MCF 10A (cell line): ENCODE results near the gene AMPH. TPM values are rescaled to one million over a fixed set of nuclear protein-coding genes. Genes with fewer than 3 reads are reported as not detected.

ENCODE experiments used
- BruUV-seq: library from RNA; stranded (reverse); fragments of 400-500 nt; replicated peaks from 2 replicates; lab custom pipeline; 2021; lab: Mats Ljungman, UMichigan
- CTCF ChIA-PET: fragments of 300-600 bp; sonication (Branson Sonifier 250); formaldehyde crosslinking; extraction: SDS; loops from one replicate; lab custom pipeline; 2021; ENCODE audit warnings: antibody characterized with exemption, inconsistent platforms; lab: Yijun Ruan, JAX
- POLR2A ChIA-PET: fragments of 300-600, 350-650 bp; sonication (Branson Sonifier 250); formaldehyde crosslinking; extraction: SDS; loops from one replicate; lab custom pipeline; 2020; ENCODE audit warnings: antibody characterized with exemption, inconsistent platforms; lab: Yijun Ruan, JAX
- DNase-seq: peaks from one replicate; pipeline ENCODE4 v3.0.0-alpha.2; 2018; ENCODE audit not compliant: unreplicated experiment
- H3K27ac Mint-ChIP-seq: one replicate; pipeline ENCODE4 v1.8.0; 2022; ENCODE audit warnings: mild to moderate bottlenecking, low read depth, mixed read lengths; ENCODE audit not compliant: unreplicated experiment
- H3K27me3 Mint-ChIP-seq: one replicate; pipeline ENCODE4 v1.8.0; 2022; ENCODE audit warnings: mixed read lengths; ENCODE audit not compliant: insufficient read depth, unreplicated experiment
- H3K36me3 Mint-ChIP-seq: one replicate; pipeline ENCODE4 v1.8.0; 2022; ENCODE audit warnings: mild to moderate bottlenecking, moderate library complexity, mixed read lengths; ENCODE audit not compliant: insufficient read depth, unreplicated experiment
- H3K4me1 Mint-ChIP-seq: one replicate; pipeline ENCODE4 v1.8.0; 2022; ENCODE audit warnings: mixed read lengths; ENCODE audit not compliant: insufficient read depth, unreplicated experiment
- H3K4me3 Mint-ChIP-seq: one replicate; pipeline ENCODE4 v1.8.0; 2022; ENCODE audit warnings: mild to moderate bottlenecking, moderate library complexity, mixed read lengths; ENCODE audit not compliant: unreplicated experiment
- H3K9me3 Mint-ChIP-seq: one replicate; pipeline ENCODE4 v1.8.0; 2022; ENCODE audit warnings: mixed read lengths; ENCODE audit not compliant: unreplicated experiment
- intact Hi-C: fragments of 100-400 bp; cut with micrococcal nuclease; formaldehyde crosslinking; loops from 2 replicates; pipeline ENCODE4 v1.14.1; 2022
- total RNA-seq: library from RNA; stranded (reverse); gene quantifications from 2 replicates; pipeline ENCODE4 v1.2.3, GENCODE V29; 2022
- TF ChIP-seq, protein P1 (sequence below): fragments of 200-600 bp; IDR thresholded peaks from one replicate; pipeline ENCODE4 v1.8.0; 2022; ENCODE audit warnings: antibody characterized with exemption, mild to moderate bottlenecking; ENCODE audit not compliant: unreplicated experiment

Gene AMPH
- total RNA-seq, 1 experiment from 2014 or later: 0.63 TPM

GRCh38 chr7:38507384-38507783, 123.8 kb downstream of the AMPH start:
- no TSS peak for BruUV-seq
- Mint-ChIP-seq H3K4me3 (no peak overlapping the region), H3K9me3 (no peaks in the 10 kb centered on the region), H3K4me1 (no peaks in the 10 kb centered on the region), H3K27me3 (peaks cover 21% of the 10 kb centered on the region), H3K36me3 (no peaks in the 10 kb centered on the region), H3K27ac (no peak overlapping the region)
- intact Hi-C loops: no loop called here
- CTCF ChIA-PET: interaction anchor here (0.6 to 0.8 kb wide), 2 partner anchors 99 to 108 kb away, joined by 4 read pairs; no protein-coding TSS in a partner anchor
- POLR2A ChIA-PET: no interaction called here
- TF ChIP-seq, protein P1, sequence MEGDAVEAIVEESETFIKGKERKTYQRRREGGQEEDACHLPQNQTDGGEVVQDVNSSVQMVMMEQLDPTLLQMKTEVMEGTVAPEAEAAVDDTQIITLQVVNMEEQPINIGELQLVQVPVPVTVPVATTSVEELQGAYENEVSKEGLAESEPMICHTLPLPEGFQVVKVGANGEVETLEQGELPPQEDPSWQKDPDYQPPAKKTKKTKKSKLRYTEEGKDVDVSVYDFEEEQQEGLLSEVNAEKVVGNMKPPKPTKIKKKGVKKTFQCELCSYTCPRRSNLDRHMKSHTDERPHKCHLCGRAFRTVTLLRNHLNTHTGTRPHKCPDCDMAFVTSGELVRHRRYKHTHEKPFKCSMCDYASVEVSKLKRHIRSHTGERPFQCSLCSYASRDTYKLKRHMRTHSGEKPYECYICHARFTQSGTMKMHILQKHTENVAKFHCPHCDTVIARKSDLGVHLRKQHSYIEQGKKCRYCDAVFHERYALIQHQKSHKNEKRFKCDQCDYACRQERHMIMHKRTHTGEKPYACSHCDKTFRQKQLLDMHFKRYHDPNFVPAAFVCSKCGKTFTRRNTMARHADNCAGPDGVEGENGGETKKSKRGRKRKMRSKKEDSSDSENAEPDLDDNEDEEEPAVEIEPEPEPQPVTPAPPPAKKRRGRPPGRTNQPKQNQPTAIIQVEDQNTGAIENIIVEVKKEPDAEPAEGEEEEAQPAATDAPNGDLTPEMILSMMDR: no peak
- DNase-seq: no peak

DNA sequence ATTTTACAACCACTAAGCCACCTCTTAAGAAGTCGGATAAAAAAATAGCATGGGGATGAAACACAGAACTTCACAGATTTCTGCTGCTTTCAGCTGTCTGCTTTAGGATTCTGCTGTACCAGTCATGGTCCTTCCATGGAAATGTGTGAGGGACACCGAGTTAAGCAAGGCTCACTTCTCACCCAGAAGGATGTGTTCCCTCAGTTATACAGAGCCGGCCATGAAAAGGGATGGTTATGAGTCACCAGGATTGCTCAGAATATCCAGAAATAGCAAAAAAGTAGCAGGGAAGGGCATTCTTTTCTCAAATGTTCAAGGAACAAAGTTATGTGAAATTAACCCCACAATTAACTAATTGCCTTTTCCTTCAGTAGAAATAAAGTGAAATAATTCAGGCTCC, 124.4 kb downstream of the AMPH start:
- BruUV-seq: no TSS peak
- no peak overlapping the region for H3K4me3 Mint-ChIP-seq
- TF ChIP-seq, protein P1: no peak
- no peaks in the 10 kb centered on the region for H3K9me3 Mint-ChIP-seq
- CTCF ChIA-PET: interaction anchor here (0.6 to 0.8 kb wide), 2 partner anchors 99 to 108 kb away, joined by 4 read pairs; no protein-coding TSS in a partner anchor
- peak; percentile 60 for DNase-seq
- H3K36me3 Mint-ChIP-seq: no peaks in the 10 kb centered on the region
- intact Hi-C loops: no loop called here
- POLR2A ChIA-PET: no interaction called here
- peaks cover 21% of the 10 kb centered on the region for H3K27me3 Mint-ChIP-seq
- no peak overlapping the region for H3K27ac Mint-ChIP-seq
- H3K4me1 Mint-ChIP-seq: no peaks in the 10 kb centered on the region

DNA sequence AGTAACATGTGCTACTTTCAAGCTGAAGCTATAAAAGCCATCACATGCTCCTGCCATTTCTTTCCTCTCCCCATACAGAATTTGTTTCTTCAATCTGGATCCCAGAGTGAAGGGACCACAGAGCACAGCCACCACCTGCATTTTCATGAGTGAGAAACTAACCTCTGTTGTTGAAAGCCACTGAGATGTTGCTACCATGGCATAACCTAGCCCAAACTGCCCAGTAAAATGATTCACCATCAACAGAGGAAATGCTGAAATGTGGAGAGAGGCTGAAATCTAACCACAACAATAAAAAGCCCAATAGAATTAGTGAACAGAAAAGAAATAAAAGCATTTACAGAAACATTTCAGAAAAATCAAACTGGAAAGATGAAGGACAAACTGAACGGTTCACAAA, 125.2 kb downstream of the AMPH start:
- intact Hi-C loops: no loop called here
- Mint-ChIP-seq H3K9me3 (no peaks in the 10 kb centered on the region), H3K4me1 (no peaks in the 10 kb centered on the region), H3K27ac (no peak overlapping the region), H3K4me3 (no peak overlapping the region), H3K36me3 (no peaks in the 10 kb centered on the region), H3K27me3 (peaks cover 21% of the 10 kb centered on the region)
- no TSS peak for BruUV-seq
- DNase-seq: no peak
- POLR2A ChIA-PET: no interaction called here
- TF ChIP-seq, protein P1: no peak
- CTCF ChIA-PET: no interaction called here

DNA sequence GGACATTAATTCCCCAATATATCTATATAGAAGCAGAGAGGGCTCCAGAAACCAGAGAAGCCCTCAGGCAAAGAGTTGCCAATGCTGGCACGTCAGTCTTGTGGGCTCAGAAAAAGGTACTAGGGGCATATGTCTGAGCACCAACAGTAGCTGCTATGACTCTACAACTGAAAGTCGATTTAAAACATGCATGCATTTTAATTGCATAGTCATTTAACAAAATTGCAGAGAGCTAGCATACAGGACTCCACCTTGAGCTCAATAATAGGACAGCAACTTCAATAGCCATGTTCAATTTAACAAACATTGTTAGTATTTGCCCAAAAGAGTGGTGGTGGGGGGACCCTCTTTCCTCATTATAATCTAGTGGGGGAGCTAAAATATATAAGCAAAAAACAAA, 126.5 kb downstream of the AMPH start:
- TF ChIP-seq, protein P1: no peak
- H3K27ac Mint-ChIP-seq: no peak overlapping the region
- no peak for DNase-seq
- no peaks in the 10 kb centered on the region for H3K4me1 Mint-ChIP-seq
- CTCF ChIA-PET: interaction anchor here (0.7 kb wide), 1 partner anchor 54 kb away, joined by 4 read pairs; no protein-coding TSS in a partner anchor
- H3K36me3 Mint-ChIP-seq: no peaks in the 10 kb centered on the region
- no peak overlapping the region for H3K4me3 Mint-ChIP-seq
- POLR2A ChIA-PET: no interaction called here
- no TSS peak for BruUV-seq
- intact Hi-C loops: no loop called here
- peaks cover 21% of the 10 kb centered on the region for H3K27me3 Mint-ChIP-seq
- no peaks in the 10 kb centered on the region for H3K9me3 Mint-ChIP-seq
